Activated CD4-positive, alpha-beta T cell treated with anti-CD3 and anti-CD28 coated beads, Interleukin-2, amount 50 U/mL, for 16 hours (primary cell): ENCODE measurements around the gene HAPLN2.
"Not testable (repeated sequence)": the region's sequence is repeated elsewhere in the genome, so short reads cannot be mapped to it uniquely, and the experiment has no call there.

Experiments
- DNase-seq: peaks from one replicate; pipeline ENCODE4 v3.0.0-alpha.2; 2020

Gene HAPLN2

DNA sequence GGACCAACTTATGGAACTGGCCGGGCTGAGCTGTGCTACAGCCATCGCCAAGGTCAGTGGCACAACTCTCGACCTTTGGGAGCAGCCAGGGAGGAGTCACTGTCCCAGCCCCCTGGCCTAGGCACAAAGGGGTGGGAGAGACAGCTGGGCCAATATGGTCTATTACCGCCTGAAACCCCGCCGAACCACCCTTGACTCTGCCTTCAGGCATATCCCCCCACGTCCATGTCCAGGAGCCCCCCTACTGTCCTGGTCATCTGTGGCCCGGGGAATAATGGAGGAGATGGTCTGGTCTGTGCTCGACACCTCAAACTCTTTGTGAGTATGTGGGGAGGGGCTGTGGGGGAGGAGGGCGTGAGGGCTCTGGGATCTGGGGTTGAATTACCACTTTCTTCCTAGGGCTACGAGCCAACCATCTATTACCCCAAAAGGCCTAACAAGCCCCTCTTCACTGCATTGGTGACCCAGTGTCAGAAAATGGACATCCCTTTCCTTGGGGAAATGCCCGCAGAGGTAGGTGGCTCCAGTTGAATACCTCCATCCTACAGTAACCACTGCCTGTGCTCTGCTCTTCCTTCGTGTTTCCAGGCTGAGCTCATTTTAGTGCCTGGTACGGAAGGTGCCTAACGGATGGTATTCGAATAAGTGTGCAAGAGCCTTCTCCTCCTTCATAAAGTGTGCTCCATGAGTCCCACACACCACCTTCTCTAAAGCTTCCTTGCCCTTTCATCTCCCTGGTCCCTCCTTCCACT, 26.9 kb upstream of the HAPLN2 start:
- DNase-seq, result no peak

GRCh38 chr1:156592910-156593660, 26.1 kb upstream of the HAPLN2 start:
- no peak for DNase-seq

- no peak for DNase-seq
These were observed 25.6 kb upstream of the HAPLN2 start for GRCh38 chr1:156593661-156593989.

DNA sequence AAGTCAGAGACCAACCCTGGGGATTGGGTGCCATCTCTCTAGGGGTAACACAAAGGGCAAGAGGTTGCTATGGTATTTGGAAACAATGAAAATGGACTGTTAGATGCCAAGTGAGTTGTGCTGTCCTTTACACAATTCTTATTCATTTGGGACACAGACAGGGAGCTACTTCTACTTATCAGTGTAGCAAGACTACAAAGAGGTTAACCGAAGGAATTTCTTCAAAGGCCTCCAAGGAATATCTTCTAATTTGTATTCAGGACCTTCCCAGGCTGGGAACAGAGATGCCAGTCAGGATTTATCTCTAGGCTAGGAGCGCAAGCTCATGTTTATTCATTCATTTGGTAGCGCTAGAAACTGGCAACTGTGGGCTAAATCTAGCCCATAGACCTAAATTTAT, 25.0 kb upstream of the HAPLN2 start:
- no peak for DNase-seq

- DNase-seq, result no peak
These were observed 24.2 kb upstream of the HAPLN2 start for GRCh38 chr1:156595016-156595415.

DNA sequence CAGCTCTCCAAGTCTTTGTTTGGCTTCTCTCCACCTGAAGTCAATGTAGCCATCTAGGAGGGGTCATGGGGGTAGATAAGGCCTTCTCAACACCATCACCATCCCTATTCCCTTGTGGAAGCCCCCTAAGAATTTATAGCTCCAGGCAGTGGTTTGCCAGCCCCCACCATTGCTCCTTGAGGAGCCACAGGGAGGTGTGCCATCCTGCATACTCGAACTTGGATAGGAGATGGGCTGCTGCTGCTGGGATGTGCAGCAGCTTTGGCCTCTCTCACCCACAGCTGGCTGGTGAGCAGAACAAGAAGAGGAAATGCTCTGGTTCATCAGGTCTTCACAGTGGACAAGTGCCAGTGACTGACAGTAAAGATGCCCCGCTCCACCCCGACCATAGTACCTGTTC, 22.8 kb upstream of the HAPLN2 start:
- DNase-seq, result no peak

- DNase-seq, result no peak
These were observed 21.1 kb upstream of the HAPLN2 start for GRCh38 chr1:156598125-156598524.

DNA sequence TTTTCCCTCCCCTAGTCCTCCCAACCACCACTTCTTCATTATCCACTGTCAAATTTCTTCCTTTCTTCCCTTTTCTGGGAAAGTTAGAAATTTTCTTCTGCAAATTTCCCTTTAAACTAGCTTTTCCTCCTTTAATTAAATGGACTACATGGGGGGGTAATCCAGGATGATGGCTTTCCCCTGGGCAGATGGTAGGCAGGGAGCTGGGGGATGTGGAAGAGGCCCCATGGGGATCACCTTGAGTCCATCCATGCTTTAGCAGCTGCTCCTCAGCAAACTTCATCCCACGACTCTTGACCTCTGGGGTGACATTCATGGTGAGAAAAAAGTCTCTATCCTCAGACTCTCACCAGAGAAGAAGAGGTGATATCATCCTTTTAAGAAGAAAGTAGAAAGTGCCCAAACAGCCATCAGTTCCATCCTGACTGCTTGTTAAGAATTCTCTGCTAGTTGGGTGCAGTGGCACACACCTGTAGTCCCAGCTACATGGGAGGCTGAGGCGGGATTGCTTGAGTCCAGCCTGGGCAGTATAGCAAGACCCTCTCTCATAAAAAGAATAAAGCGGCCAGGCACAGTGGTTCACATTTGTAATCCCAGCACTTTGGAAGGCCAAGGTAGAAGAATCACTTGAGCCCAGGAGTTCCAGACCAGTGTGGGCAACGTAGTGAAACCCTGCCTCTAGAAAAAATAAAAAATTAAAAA, 20.3 kb upstream of the HAPLN2 start:
- DNase-seq, result no peak

- DNase-seq, result peak; percentile 58
These were observed 19.4 kb upstream of the HAPLN2 start for GRCh38 chr1:156599811-156600210.

- DNase-seq, result no peak
These were observed 18.5 kb upstream of the HAPLN2 start for GRCh38 chr1:156600733-156601121.

DNA sequence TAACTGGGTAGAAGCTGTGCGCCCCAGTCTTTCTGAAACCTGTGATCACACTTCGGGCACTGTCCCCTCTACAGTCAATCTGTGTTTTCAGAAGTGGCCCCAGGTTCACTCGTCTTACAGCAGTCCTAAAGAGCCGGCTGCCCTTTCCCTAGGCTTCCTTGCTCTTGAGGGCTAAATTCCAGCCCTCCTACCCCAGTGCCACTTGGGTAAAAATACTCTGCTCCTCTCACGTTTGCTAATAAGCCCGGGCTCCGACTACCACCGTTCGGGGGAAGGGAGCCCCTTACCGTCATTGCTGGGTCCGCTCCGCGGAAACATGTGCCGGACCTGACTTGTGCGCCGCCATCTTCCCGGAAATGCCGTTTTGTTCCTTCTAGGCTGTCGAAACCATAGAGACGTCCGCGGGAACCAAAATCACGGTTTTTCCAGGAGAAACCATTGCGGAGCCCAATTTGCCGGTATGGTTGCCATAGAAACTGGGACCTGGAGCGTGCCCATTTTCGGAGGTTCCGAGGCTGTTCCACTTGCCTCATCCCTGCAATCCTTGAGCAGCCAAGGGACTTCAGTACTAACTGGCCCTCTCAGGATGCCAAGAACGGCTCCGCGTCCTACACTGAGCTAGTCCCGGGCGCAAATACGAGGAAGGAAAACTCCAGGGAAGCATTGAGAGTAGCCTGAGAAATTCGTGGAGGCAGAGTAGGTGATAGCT, 17.9 kb upstream of the HAPLN2 start, which contains the start of gene GPATCH4:
Gene GPATCH4 (minus strand): TSS at position 358 of the 709 bp plus-strand sequence.
- peak; percentile 89 for DNase-seq

DNA sequence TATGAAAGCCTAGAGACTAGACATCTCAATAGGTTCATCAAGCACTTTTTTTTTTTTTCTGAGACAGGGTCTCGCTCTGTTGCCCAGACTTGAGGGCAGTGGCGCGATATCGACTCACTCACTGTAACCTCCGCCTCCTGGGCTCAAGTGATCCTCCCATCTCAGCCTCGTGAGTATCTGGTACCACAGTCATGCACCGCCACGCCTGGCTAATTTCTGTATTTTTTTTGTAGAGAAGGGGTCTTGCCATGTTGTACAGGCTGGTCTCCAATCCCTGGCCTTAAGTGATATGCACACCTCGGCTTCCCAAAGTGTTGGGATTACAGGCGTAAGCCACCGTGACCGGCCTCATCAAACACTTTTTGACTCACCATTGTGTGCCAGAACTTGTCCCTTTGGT, 17.3 kb upstream of the HAPLN2 start:
- no peak for DNase-seq

DNA sequence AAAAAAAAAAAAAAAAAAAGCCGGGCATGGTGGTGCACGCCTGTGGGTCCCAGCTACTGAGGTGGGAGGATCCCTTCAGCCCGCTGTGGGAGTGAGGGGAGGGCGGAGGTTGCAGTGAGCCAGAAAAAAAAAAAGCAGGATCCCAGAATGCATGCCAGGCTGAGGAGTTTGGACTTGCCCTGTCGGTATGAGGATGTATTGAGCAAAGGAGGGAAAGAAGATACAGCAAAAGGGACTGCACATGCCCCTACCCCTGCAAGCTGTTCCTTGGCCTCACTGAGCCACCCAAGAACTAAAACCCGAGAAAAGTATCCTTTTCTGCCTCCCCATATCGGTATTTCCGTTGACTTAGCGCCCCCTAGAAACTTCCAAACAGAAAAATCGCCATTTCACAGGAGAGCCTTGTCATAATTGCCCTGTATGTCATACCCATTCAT, 16.6 kb upstream of the HAPLN2 start:
- DNase-seq, result peak; percentile 36

- not testable (repeated sequence) for DNase-seq
These were observed 11.9 kb upstream of the HAPLN2 start for GRCh38 chr1:156607344-156607743.

- peak; percentile 78 for DNase-seq
These were observed 11.1 kb upstream of the HAPLN2 start for GRCh38 chr1:156608036-156608674.

DNA sequence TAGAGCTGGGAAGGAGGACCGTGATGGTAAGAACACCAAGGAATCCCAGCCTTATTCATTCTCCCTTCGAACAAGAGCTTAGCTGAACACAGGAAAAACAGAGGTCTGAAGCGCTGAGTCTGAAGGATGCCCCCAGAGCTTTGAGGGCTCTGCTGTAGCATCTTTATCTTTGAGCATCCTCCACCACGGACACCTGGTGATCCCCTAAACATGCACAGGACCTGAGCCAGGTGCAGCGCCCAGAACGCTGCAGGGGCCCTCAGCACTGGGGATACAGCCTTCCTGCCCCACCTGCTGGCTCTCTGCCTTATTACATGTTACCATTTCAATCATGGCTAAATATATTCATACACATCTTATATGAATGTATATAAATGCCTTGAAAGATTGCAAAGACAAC, 10.2 kb upstream of the HAPLN2 start:
- peak; percentile 51 for DNase-seq

DNA sequence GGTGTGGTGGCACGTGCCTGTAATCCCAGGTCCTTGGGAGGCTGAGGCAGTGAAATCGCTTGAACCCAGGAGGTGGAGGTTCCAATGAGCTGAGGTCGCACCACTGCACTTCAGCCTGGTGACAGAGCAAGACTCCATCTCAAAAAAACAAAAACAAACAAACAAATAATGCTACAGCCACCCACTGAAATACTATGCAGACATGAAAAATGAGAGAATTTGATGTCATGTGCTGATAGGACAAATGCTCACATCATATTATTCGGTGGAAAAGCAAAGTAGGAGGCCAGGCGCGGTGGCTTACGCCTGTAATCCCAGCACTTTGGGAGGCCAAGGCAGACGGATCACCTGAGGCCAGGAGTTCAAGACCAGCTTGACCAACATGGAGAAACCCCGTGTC, 9.1 kb upstream of the HAPLN2 start:
- DNase-seq, result not testable (repeated sequence)

GRCh38 chr1:156612666-156613065, 6.5 kb upstream of the HAPLN2 start:
- no peak for DNase-seq

DNA sequence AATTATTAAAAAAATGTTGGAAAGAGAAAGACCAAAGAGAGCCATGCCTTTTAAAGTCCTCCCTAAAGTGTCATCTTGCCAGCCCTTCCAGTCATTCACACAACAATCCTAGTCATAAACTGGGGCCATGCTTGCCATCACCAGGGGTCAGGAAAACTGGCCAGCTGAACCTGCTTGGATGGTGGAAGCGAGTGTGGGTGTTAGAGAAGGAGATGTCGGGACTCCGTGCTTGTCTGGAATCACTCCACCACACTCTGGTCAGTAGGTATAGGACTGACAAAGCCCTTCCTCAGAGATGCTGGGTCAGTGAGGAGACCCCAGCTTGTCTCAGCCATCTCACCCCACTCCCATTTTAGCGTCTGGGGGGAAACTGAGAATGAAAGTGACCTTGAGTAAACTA, 3.3 kb upstream of the HAPLN2 start:
- no peak for DNase-seq

DNA sequence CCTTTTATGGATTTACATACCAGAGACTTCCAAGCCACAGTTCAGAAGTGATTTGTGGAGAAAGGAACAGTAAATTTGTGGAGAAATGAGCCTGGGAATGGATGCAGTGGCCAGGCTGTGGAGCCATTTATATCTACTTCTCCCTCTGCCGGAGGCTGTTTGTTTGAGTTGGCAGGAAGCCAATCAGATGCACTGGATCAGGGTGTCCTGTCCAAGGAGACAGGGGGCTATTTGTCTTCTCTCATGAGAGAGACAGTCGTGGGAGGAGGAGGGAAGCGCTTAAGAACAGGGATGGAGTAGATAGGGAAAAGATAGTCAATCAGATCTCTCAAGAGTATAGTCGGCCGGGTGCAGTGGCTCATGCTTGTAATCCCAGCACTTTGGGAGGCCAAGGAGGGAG, 2.8 kb upstream of the HAPLN2 start:
- DNase-seq, result no peak

GRCh38 chr1:156619582-156619955, 354 bp downstream of the HAPLN2 start:
- DNase-seq, result no peak

DNA sequence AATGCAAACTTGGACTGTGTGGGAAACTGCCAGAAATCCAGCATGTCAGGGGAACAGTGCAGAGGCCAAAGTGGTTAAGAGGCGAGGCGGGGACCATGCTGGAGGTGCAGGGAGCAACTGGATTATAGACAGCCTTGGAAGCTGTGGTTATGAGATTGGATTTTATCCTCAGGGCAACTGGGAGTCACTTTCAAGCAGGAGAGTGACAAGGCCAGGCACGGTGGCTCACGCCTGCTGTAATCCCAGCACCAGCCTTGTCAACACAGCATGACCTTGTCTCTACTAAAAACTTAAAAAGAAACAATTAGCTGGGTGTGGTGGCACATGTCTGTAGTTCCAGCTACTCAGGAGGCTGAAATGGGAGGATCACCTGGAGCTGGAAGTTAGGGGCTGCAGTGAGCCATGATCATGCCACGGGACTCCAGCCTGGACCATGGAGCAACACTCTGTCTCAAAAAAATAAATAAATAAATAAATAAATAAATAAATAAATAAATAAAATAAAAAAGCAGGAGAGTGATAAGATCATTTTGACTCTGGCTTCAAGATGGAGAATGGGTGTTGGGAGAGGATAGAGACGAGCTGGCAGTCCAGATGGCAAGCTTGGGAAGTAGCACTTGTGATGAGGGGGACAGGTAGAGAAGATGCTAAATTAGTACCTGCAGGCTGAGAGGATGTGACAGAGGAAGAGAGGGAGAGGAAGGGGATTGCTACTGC, 3.5 kb downstream of the HAPLN2 start:
- DNase-seq, result no peak
